HG02852 (cell line): ENCODE data around the gene GLUD1.
"Not testable (repeated sequence)": the region's sequence is repeated elsewhere in the genome, so short reads cannot be mapped to it uniquely, and the experiment has no call there.

ENCODE experiments used
- ATAC-seq: cut with Tn5 transposase; IDR thresholded peaks from one replicate; pipeline ENCODE4 v1.9.1; 2021; ENCODE audit warnings: mild to moderate bottlenecking, moderate library complexity; ENCODE audit not compliant: unreplicated experiment

GLUD1 gene

GRCh38 chr10:87094373-87095235 lies at the start of gene GLUD1, which contains the start of gene SHLD2:
Gene GLUD1, minus strand, starts transcription at chr10:87094843. Its CDS starts 74 bp downstream, at chr10:87094769.
Gene SHLD2, plus strand, starts transcription at chr10:87095206. Its CDS starts 56,149 bp downstream, at chr10:87151355.
- ATAC-seq: peak; percentile 59

GRCh38 chr10:87143109-87143418 lies 48.4 kb upstream of the GLUD1 start:
- not testable (repeated sequence) for ATAC-seq

- not testable (repeated sequence) for ATAC-seq
Observed at GRCh38 chr10:87142230-87143108, 47.8 kb upstream of the GLUD1 start.

GRCh38 chr10:87137478-87137877 lies 42.8 kb upstream of the GLUD1 start:
- ATAC-seq: not testable (repeated sequence)

GRCh38 chr10:87134440-87134839 lies 39.8 kb upstream of the GLUD1 start:
- ATAC-seq: not testable (repeated sequence)

- not testable (repeated sequence) for ATAC-seq
Observed at GRCh38 chr10:87133936-87134335, 39.3 kb upstream of the GLUD1 start.

GRCh38 chr10:87132176-87132575 lies 37.5 kb upstream of the GLUD1 start:
- ATAC-seq: not testable (repeated sequence)

GRCh38 chr10:87127607-87128156 lies 33.0 kb upstream of the GLUD1 start:
- ATAC-seq: not testable (repeated sequence)

GRCh38 chr10:87127048-87127447 lies 32.4 kb upstream of the GLUD1 start:
- not testable (repeated sequence) for ATAC-seq

GRCh38 chr10:87123351-87123750 lies 28.7 kb upstream of the GLUD1 start:
- ATAC-seq: not testable (repeated sequence)

GRCh38 chr10:87119029-87119428 lies 24.4 kb upstream of the GLUD1 start:
- not testable (repeated sequence) for ATAC-seq

GRCh38 chr10:87118122-87118521 lies 23.5 kb upstream of the GLUD1 start:
- not testable (repeated sequence) for ATAC-seq

- ATAC-seq: no peak
Observed at GRCh38 chr10:87105446-87106124, 10.9 kb upstream of the GLUD1 start.

- not testable (repeated sequence) for ATAC-seq
Observed at GRCh38 chr10:87104727-87105126, 10.1 kb upstream of the GLUD1 start.

- no peak for ATAC-seq
Observed at GRCh38 chr10:87101996-87102395, 7.4 kb upstream of the GLUD1 start.

GRCh38 chr10:87095236-87095945 lies 748 bp upstream of the GLUD1 start:
- ATAC-seq: peak; percentile 62

- peak; percentile 23 for ATAC-seq
Observed at GRCh38 chr10:87093632-87094372, 841 bp downstream of the GLUD1 start.

GRCh38 chr10:87092861-87093631 lies 1.6 kb downstream of the GLUD1 start:
- no peak for ATAC-seq
